Measurements from ENCODE around the gene PADI6. TPM values are rescaled to one million over a fixed set of nuclear protein-coding genes. Genes with fewer than 3 reads are reported as not detected.
"Not testable (repeated sequence)": the region's sequence is repeated elsewhere in the genome, so short reads cannot be mapped to it uniquely, and the experiment has no call there.

The PADI6 gene
- total RNA-seq, 1 donor from 2014 or later: not detected

DNA sequence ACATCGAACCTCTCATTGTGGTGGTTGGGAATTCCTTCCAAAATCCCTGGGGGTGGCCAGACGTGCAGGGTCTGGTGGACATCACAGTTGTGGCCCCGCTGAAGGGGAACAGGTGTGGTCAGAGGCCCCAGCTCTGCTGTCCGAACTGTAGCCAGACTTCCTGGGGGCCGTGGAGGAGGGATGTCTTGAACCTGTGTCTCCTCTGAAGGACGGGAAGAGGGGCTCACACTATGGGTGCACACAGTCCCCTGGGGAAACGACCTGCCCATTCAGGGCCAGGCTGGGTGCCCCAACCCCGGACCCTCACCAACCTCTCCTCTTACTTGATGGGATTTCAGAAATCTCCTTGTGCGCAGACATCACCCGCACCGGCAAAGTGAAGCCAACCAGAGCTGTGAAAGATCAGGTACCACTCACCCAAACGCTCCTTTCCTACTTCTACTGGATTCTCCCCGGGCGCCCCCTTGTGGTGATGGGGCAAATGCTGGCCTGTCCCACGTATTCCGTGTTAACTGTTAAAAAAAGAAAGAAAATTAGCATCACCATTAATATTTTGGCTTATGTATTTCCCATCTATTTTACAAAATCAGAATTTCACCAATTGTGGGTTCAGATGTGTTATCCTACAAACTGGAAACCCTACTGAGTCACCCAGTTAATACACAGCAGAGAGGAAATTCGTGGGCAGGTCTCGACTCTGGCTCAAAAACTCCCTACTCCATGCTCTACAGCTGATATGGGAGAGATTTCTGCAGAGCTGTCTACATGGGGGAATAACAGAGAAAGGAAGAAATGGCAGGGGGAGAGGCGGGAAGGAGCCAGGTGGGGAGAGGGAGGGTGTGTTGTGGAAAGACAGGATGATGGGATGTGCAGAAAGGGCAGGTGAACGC lies 35.9 kb upstream of the PADI6 start:
- Mint-ChIP-seq H3K36me3 (ENCODE audit: low read depth) (no peaks in the 10 kb centered on the region), H3K4me1 (no peaks in the 10 kb centered on the region), H3K4me3 (no peak overlapping the region), H3K27ac (ENCODE audit: unreplicated experiment) (no peak overlapping the region), H3K9me3 (no peaks in the 10 kb centered on the region), H3K27me3 (ENCODE audit: low read depth) (peaks cover 25% of the 10 kb centered on the region)
- peak; percentile 81 for DNase-seq (ENCODE audit: low read depth, low spot score)
- TF ChIP-seq, protein P1, sequence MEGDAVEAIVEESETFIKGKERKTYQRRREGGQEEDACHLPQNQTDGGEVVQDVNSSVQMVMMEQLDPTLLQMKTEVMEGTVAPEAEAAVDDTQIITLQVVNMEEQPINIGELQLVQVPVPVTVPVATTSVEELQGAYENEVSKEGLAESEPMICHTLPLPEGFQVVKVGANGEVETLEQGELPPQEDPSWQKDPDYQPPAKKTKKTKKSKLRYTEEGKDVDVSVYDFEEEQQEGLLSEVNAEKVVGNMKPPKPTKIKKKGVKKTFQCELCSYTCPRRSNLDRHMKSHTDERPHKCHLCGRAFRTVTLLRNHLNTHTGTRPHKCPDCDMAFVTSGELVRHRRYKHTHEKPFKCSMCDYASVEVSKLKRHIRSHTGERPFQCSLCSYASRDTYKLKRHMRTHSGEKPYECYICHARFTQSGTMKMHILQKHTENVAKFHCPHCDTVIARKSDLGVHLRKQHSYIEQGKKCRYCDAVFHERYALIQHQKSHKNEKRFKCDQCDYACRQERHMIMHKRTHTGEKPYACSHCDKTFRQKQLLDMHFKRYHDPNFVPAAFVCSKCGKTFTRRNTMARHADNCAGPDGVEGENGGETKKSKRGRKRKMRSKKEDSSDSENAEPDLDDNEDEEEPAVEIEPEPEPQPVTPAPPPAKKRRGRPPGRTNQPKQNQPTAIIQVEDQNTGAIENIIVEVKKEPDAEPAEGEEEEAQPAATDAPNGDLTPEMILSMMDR (conservative IDR thresholded peaks at IDR 0.05): peak; percentile 92

DNA sequence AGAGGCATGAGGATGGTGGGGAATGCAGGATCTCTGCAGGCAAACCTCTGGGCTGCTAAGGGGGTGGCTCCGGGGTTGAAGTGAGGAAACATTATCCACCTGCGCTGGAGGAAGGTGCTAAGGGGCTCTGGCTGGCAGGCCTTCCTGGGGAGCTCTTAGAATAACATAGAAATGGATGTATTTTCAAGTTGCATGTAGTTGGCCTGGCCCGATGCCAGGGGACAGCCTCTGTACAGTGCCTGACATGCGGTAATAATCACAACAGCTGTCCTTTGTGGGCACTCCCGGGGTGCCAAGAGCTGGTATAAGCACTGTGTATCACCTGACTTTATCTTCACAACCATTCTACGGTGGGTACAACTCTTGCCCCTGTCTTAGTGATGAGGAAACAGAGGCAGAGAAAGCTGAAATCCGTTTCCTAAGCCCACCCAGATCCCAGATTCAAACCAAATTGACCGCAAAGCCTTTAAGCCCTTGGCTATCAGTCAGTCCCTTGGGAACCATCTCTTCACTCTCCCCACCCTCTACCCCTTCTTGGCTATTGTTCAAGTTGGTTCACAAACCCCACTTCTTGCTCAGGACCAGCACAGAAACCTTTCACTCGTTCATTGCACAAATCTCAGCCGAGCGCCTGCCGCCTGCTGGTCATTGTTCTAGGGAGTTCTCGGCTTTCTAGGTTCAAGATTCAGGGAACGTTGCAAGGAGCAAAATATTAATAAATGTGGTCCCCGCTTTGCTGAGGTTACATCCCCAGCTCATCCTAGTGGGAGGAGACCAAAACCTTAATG lies 33.1 kb upstream of the PADI6 start:
- TF ChIP-seq, protein P1 (conservative IDR thresholded peaks at IDR 0.05): no peak
- H3K4me3 Mint-ChIP-seq: no peak overlapping the region
- H3K27ac Mint-ChIP-seq (ENCODE audit: unreplicated experiment): no peak overlapping the region
- DNase-seq (ENCODE audit: low read depth, low spot score): no peak
- peaks cover 2% of the 10 kb centered on the region for H3K36me3 Mint-ChIP-seq (ENCODE audit: low read depth)
- H3K4me1 Mint-ChIP-seq: no peaks in the 10 kb centered on the region
- H3K9me3 Mint-ChIP-seq: peaks cover 5% of the 10 kb centered on the region
- H3K27me3 Mint-ChIP-seq (ENCODE audit: low read depth): peaks cover 15% of the 10 kb centered on the region

DNA sequence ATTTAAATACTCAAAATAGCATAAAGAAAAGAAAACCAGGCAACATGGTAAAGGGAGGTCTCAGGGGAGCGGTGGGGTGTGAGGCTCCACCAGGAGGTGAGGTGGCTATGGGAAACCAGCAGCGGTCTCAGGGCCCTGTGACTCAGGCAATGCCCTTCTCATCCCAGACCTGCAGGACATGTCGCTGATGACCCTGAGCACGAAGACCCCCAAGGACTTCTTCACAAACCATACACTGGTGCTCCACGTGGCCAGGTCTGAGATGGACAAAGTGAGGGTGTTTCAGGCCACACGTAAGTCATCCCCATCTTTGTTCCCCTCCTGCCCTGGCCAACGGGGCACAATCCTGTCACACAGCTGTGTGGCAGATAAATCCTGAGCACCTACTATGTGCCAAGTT lies 32.5 kb upstream of the PADI6 start:
- H3K27me3 Mint-ChIP-seq (ENCODE audit: low read depth): peaks cover 14% of the 10 kb centered on the region
- no peak for DNase-seq (ENCODE audit: low read depth, low spot score)
- H3K4me3 Mint-ChIP-seq: no peak overlapping the region
- H3K36me3 Mint-ChIP-seq (ENCODE audit: low read depth): peaks cover 4% of the 10 kb centered on the region
- no peak overlapping the region for H3K27ac Mint-ChIP-seq (ENCODE audit: unreplicated experiment)
- H3K4me1 Mint-ChIP-seq: no peaks in the 10 kb centered on the region
- TF ChIP-seq, protein P1 (conservative IDR thresholded peaks at IDR 0.05): no peak
- H3K9me3 Mint-ChIP-seq: peaks cover 8% of the 10 kb centered on the region

DNA sequence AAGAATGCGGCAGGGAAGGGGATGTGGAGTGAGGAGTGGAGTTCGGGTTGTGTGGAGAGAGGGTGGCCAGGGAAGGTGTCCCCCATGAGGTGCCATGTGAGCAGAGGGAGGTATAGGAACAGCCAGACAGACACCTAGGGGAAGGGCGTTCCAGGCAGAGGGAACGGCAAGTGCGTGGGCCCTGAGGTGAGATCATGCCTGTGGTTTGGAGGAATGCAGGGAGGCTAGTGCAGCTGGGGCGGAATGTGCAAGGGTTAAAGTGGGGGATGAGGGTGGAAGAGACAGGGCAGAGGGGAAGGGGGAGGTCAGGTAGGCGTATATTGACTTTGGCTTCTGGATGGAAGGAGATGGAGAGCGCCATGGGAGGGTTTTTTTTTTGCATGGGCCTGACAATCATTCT lies 31.6 kb upstream of the PADI6 start:
- Mint-ChIP-seq H3K4me3 (no peak overlapping the region), H3K27ac (ENCODE audit: unreplicated experiment) (no peak overlapping the region), H3K4me1 (no peaks in the 10 kb centered on the region), H3K9me3 (peaks cover 8% of the 10 kb centered on the region), H3K36me3 (ENCODE audit: low read depth) (peaks cover 4% of the 10 kb centered on the region), H3K27me3 (ENCODE audit: low read depth) (peaks cover 14% of the 10 kb centered on the region)
- no peak for DNase-seq (ENCODE audit: low read depth, low spot score)
- TF ChIP-seq, protein P1 (conservative IDR thresholded peaks at IDR 0.05): no peak

DNA sequence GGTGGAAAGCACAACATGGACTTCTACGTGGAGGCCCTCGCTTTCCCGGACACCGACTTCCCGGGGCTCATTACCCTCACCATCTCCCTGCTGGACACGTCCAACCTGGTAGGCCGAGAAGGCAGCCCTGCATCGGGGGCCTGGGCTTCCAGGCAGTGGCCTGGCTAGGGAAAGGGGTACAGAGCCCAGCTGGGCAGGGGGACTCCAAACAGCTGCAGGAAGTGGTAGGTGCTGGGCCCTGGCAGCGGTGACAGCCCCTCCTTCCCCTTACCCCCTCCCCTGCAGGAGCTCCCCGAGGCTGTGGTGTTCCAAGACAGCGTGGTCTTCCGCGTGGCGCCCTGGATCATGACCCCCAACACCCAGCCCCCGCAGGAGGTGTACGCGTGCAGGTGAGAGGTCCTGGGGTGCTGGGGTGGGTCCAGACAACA lies 30.0 kb upstream of the PADI6 start:
- Mint-ChIP-seq H3K27ac (ENCODE audit: unreplicated experiment) (no peak overlapping the region), H3K4me3 (no peak overlapping the region), H3K9me3 (peaks cover 8% of the 10 kb centered on the region), H3K36me3 (ENCODE audit: low read depth) (peaks cover 4% of the 10 kb centered on the region), H3K4me1 (no peaks in the 10 kb centered on the region), H3K27me3 (ENCODE audit: low read depth) (peaks cover 5% of the 10 kb centered on the region)
- TF ChIP-seq, protein P1 (conservative IDR thresholded peaks at IDR 0.05): no peak
- DNase-seq (ENCODE audit: low read depth, low spot score): no peak

DNA sequence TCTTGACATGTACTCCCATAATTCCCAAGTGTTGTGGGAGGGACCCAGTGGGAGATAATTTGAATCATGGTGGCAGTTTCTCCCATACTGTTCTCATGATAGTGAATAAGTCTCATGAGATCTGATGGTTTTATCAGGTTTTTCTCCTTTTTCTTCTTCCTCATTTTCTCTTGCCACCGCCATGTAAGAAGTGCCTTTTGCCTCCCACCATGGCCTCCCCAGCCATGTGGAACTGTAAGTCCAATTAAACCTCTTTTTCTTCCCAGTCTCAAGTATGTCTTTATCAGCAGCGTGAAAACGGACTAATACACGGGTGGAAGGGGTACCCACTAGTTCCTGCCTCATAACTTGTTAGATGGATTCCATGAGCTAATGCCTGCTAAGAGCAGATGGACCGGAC lies 26.5 kb upstream of the PADI6 start:
- not testable (repeated sequence) for H3K4me1 Mint-ChIP-seq; H3K27me3 Mint-ChIP-seq (ENCODE audit: low read depth); H3K27ac Mint-ChIP-seq (ENCODE audit: unreplicated experiment); DNase-seq (ENCODE audit: low read depth, low spot score); H3K36me3 Mint-ChIP-seq (ENCODE audit: low read depth); H3K4me3 Mint-ChIP-seq; H3K9me3 Mint-ChIP-seq
